ENCODE data around the gene BTN2A1. TPM values are rescaled to one million over a fixed set of nuclear protein-coding genes. Genes with fewer than 3 reads are reported as not detected.

Gene BTN2A1
- total RNA-seq, 1 donor from 2014 or later: 45.1 TPM

DNA sequence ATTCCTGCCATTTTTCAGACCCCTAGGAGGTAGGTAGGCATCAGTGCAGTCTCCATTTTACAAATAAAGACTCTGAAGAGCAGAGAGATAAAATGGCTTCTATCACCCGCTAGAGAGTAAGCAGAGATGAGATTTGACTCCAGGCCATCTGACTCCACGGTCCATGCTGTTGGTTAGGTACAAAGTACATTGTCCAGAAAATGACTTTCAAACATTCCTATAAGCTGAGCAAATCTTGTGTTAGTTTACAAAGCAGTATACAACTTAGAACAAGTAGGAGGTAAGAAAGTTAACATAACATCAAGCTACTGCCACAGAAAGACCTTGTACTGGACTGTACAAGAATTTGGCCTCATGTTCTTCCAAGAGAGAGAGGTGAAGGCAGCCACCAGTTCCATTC, 57.2 kb downstream of the BTN2A1 start:
- H3K4me1 Mint-ChIP-seq: peaks cover 1% of the 10 kb centered on the region
- H3K4me3 Mint-ChIP-seq: no peak overlapping the region
- H3K36me3 Mint-ChIP-seq (ENCODE audit: low read depth): no peaks in the 10 kb centered on the region
- intact Hi-C loops (cut with micrococcal nuclease): loop anchor here (2.0 kb wide), 1 partner anchor 14 kb away; the partner anchor contains the start of gene BTN1A1
- DNase-seq: no peak
- H3K27me3 Mint-ChIP-seq: no peaks in the 10 kb centered on the region
- POLR2A ChIA-PET: no interaction called here
- no peak for ATAC-seq (ENCODE audit: low read depth)
- CTCF ChIA-PET: no interaction called here
- no peaks in the 10 kb centered on the region for H3K9me3 Mint-ChIP-seq
- TF ChIP-seq, protein P1, sequence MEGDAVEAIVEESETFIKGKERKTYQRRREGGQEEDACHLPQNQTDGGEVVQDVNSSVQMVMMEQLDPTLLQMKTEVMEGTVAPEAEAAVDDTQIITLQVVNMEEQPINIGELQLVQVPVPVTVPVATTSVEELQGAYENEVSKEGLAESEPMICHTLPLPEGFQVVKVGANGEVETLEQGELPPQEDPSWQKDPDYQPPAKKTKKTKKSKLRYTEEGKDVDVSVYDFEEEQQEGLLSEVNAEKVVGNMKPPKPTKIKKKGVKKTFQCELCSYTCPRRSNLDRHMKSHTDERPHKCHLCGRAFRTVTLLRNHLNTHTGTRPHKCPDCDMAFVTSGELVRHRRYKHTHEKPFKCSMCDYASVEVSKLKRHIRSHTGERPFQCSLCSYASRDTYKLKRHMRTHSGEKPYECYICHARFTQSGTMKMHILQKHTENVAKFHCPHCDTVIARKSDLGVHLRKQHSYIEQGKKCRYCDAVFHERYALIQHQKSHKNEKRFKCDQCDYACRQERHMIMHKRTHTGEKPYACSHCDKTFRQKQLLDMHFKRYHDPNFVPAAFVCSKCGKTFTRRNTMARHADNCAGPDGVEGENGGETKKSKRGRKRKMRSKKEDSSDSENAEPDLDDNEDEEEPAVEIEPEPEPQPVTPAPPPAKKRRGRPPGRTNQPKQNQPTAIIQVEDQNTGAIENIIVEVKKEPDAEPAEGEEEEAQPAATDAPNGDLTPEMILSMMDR (IDR thresholded peaks at IDR 0.05): no peak
- H3K27ac Mint-ChIP-seq: no peak overlapping the region

DNA sequence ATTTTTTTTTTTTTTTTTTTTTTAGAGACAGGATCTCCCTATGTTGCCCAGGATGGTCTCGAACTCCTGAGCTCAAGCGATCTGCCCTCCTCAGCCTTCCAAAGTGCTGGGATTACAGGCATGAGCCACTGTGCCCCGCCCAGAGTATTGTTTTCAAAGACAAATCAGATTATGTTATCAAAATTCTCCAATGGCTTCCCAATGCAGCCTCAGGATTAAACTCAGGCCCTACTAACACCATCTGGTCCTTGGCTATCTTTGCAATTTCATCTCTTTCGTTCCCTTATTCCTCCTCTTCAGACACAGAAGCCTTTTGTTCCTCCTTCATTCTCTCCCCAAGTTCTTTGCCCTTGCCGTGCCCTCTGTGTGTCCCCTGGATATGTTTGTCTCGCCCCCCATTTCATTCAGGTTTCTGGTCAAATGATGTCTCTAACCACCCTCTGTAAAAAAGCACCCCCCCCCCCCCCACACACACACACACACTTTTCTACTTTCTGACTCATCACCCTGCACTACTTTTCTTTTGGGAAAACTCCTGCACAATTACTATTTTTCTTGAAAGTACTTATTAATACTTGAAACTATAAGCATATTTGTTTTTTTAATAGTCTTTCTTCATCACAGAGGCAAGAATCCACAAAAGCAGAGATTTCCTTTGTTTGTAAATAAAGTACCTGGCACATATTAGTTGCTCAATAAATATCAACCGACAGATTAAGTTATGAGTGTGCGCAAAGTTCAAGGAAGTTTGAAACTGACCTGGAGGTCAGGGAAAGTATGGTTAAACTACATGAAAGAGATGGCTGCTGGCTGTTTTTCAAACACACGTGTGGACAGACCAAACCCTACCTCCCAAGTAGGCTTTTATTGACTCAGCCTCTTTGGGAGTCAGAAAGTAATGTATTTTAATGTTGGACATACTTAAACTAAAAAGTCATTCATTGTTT, 59.0 kb downstream of the BTN2A1 start:
- DNase-seq: no peak
- Mint-ChIP-seq H3K27me3 (peaks cover 1% of the 10 kb centered on the region), H3K9me3 (no peaks in the 10 kb centered on the region), H3K4me1 (peaks cover 11% of the 10 kb centered on the region), H3K4me3 (no peak overlapping the region), H3K36me3 (ENCODE audit: low read depth) (peaks cover 7% of the 10 kb centered on the region), H3K27ac (no peak overlapping the region)
- TF ChIP-seq, protein P1 (IDR thresholded peaks at IDR 0.05): no peak
- POLR2A ChIA-PET: interaction anchor here (1.0 kb wide), 1 partner anchor 21 kb away, joined by 3 read pairs; the partner anchor contains the start of gene HMGN4
- intact Hi-C loops (cut with micrococcal nuclease): no loop called here
- CTCF ChIA-PET: no interaction called here
- ATAC-seq (ENCODE audit: low read depth): no peak

Other genes with a start within 250 kb of the BTN2A1 start
- 65.3 and 81.6 TPM in 2 replicates for gene BTN3A2, start 92.8 kb upstream of the BTN2A1 start, total RNA-seq
- 77.5 and 79.9 TPM in 2 replicates for gene BTN2A2, start 74.8 kb upstream of the BTN2A1 start, total RNA-seq
- 55.4 and 61.7 TPM in 2 replicates for gene BTN3A1, start 55.7 kb upstream of the BTN2A1 start, total RNA-seq
- gene BTN3A3, start 17.5 kb upstream of the BTN2A1 start, total RNA-seq: 51.9 and 54.1 TPM in 2 replicates
- gene BTN1A1, start 42.3 kb downstream of the BTN2A1 start, total RNA-seq: 0.18 and 0.46 TPM in 2 replicates
- gene HMGN4, start 80.4 kb downstream of the BTN2A1 start, total RNA-seq: 74.5 and 82.2 TPM in 2 replicates
- 30.7 and 30.8 TPM in 2 replicates for gene ABT1, start 139.0 kb downstream of the BTN2A1 start, total RNA-seq
- 18.9 and 20.4 TPM in 2 replicates for gene ZNF322, start 201.8 kb downstream of the BTN2A1 start, total RNA-seq